K562 (cell line): Measurements from ENCODE around the gene TULP3. TPM values are rescaled to one million over a fixed set of nuclear protein-coding genes. Genes with fewer than 3 reads are reported as not detected.

Experiments used
- ATAC-seq: fragments of 200-7000 bp; cut with Tn5 transposase; 3 replicates; pipeline ENCODE4 v1.9.1; 2020; ENCODE audit warnings: moderate library complexity
- BruUV-seq: library from RNA; stranded (reverse); fragments of 400-500 nt; replicated peaks from 2 replicates; lab custom pipeline; 2021; lab: Mats Ljungman, UMichigan
- CTCF ChIA-PET: fragments of 300-600 bp; formaldehyde crosslinking; extraction: SDS; loops from one replicate; lab custom pipeline; 2021; ENCODE audit warnings: low intra/inter-chr PET ratio; lab: Yijun Ruan, JAX
- POLR2A ChIA-PET: fragments of 300-600, 350-650 bp; sonication (Branson Sonifier 250); formaldehyde crosslinking; extraction: SDS; loops from one replicate; lab custom pipeline; 2021; ENCODE audit warnings: antibody characterized with exemption, inconsistent platforms; lab: Yijun Ruan, JAX
- DNase-seq, 4 experiments: peaks; one replicate each; pipeline versions ENCODE4 v3.0.0 to v3.0.0-alpha.2; 2011 to 2018; ENCODE audit warnings: low spot score in 3 of 4, mixed read lengths in 3 of 4; ENCODE audit errors: extremely low read depth in 1 of 4
- FAIRE-seq: peaks from 2 replicates; lab custom pipeline; 2011; peaks lifted over from hg19 to GRCh38; lab: Jason Lieb, UNC
- H2AFZ ChIP-seq: 2 replicates; pipeline ENCODE4 v1.6.0; 2011; ENCODE audit warnings: low read depth, low read length, control low read depth, inconsistent platforms
- H3K27ac ChIP-seq: fragments of 200-600 bp; 3 replicates; pipeline ENCODE4 v1.8.0; 2011; ENCODE audit warnings: low read depth, mild to moderate bottlenecking, control low read depth, inconsistent platforms, low read length, moderate library complexity, mixed read lengths; ENCODE audit errors: extremely low read depth
- H3K27me3 ChIP-seq, 2 experiments: fragments of 300-600 bp in 1 of 2; 2 replicates in 1 of 2; 3 replicates in 1 of 2; pipeline versions ENCODE4 v1.6.0 to v1.8.0; 2011; ENCODE audit warnings: inconsistent platforms in 2 of 2, low read length in 2 of 2, mild to moderate bottlenecking in 1 of 2, mixed read lengths in 1 of 2, moderate library complexity in 1 of 2; ENCODE audit not compliant: control insufficient read depth in 2 of 2, insufficient read depth in 2 of 2
- H3K36me3 ChIP-seq: fragments of 300-600 bp; 3 replicates; pipeline ENCODE4 v1.8.0; 2011; ENCODE audit warnings: mild to moderate bottlenecking, low read length, inconsistent platforms; ENCODE audit not compliant: control insufficient read depth, insufficient read depth
- H3K4me1 ChIP-seq, 2 experiments: fragments of 200-600 bp in 1 of 2; replicated peaks in 1 of 2; 2 replicates in 1 of 2; 3 replicates in 1 of 2; pipeline versions ENCODE4 v1.5.1 to v1.8.0; 2011; ENCODE audit warnings: inconsistent platforms in 2 of 2, low read length in 2 of 2, mild to moderate bottlenecking in 1 of 2, mixed read lengths in 1 of 2, moderate library complexity in 1 of 2; ENCODE audit not compliant: control insufficient read depth in 2 of 2, insufficient read depth in 2 of 2
- H3K4me2 ChIP-seq: 2 replicates; pipeline ENCODE4 v1.6.1; 2011; ENCODE audit warnings: low read length, control low read depth, inconsistent platforms, mixed read lengths; ENCODE audit not compliant: insufficient read depth
- H3K4me3 ChIP-seq: fragments of 200-600 bp; sonication (generic), shearing (Covaris generic); 2 replicates; pipeline ENCODE4 v1.5.1; 2016; ENCODE audit warnings: control low read depth, inconsistent platforms
- H3K79me2 ChIP-seq: fragments of 200-600 bp; 3 replicates; pipeline ENCODE4 v1.8.0; 2011; ENCODE audit warnings: low read length, inconsistent platforms; ENCODE audit not compliant: control insufficient read depth, insufficient read depth
- H3K9ac ChIP-seq, 2 experiments: 2 replicates each; pipeline versions ENCODE4 v1.6.0 to v1.6.1; 2011; ENCODE audit warnings: low read depth in 2 of 2, low read length in 2 of 2, control low read depth in 1 of 2, inconsistent platforms in 1 of 2, mild to moderate bottlenecking in 1 of 2, mixed read lengths in 1 of 2; ENCODE audit not compliant: insufficient read depth in 1 of 2
- H3K9me1 ChIP-seq: one replicate; pipeline ENCODE4 v1.6.0; 2011; ENCODE audit warnings: inconsistent platforms, mild to moderate bottlenecking, low read length, moderate library complexity; ENCODE audit not compliant: control insufficient read depth, insufficient read depth
- H3K9me3 ChIP-seq: replicated peaks from 2 replicates; pipeline ENCODE4 v1.5.1; 2011; ENCODE audit warnings: low read depth, low read length, inconsistent platforms; ENCODE audit not compliant: control insufficient read depth, insufficient read depth
- H4K20me1 ChIP-seq: replicated peaks from 2 replicates; pipeline ENCODE4 v1.6.1; 2011; ENCODE audit warnings: low read length, inconsistent platforms, mixed read lengths; ENCODE audit not compliant: control insufficient read depth, insufficient read depth
- GTF2A2 ChIP-seq: IDR thresholded peaks from 2 replicates; pipeline ENCODE4 v1.6.1; 2016; ENCODE audit warnings: mild to moderate bottlenecking, missing genetic modification characterization, missing compliant biosample characterization
- HDAC1 ChIP-seq, 2 experiments: fragments of 450-650 bp; IDR thresholded peaks; 2 replicates each; pipeline ENCODE4 v1.6.1; 2016 to 2017; ENCODE audit warnings: inconsistent platforms in 1 of 2, mild to moderate bottlenecking in 1 of 2, moderate library complexity in 1 of 2
- JUND ChIP-seq, 2 experiments: IDR thresholded peaks; 2 replicates in 1 of 2; 3 replicates in 1 of 2; pipeline ENCODE4 v1.6.1; 2011; ENCODE audit warnings: borderline replicate concordance in 2 of 2, low read depth in 2 of 2, low read length in 2 of 2, improper control_type of control experiment in 1 of 2, missing biosample characterization in 1 of 2, missing genetic modification characterization in 1 of 2, missing genetic modification reagents in 1 of 2
- KDM1A ChIP-seq, 2 experiments: fragments of 450-650 bp; IDR thresholded peaks; 2 replicates each; pipeline ENCODE4 v1.6.1; 2016; ENCODE audit warnings: mild to moderate bottlenecking in 2 of 2
- RB1 ChIP-seq: fragments of 450-650 bp; IDR thresholded peaks from 2 replicates; pipeline ENCODE4 v1.6.1; 2017; ENCODE audit warnings: low read depth, mild to moderate bottlenecking
- SP1 ChIP-seq: sonication (generic); formaldehyde crosslinking; IDR thresholded peaks from 2 replicates; pipeline ENCODE4 v1.8.1; 2022; ENCODE audit warnings: mild to moderate bottlenecking, missing genetic modification reagents
- ZNF212 ChIP-seq: fragments of 450-650 bp; formaldehyde crosslinking; IDR thresholded peaks from 2 replicates; pipeline ENCODE4 v1.4.0; 2020; ENCODE audit warnings: mild to moderate bottlenecking
- ZNF23 ChIP-seq: fragments of 250-450 bp; sonication (Bioruptor Pico); IDR thresholded peaks from 2 replicates; pipeline ENCODE4 v1.4.0; 2020; ENCODE audit warnings: mild to moderate bottlenecking
- ZNF239 ChIP-seq: fragments of 250-450 bp; sonication (Bioruptor Pico); IDR thresholded peaks from 2 replicates; pipeline ENCODE4 v1.4.0; 2020; ENCODE audit warnings: mild to moderate bottlenecking
- WGBS: fragments of 100-300 bp; shearing (Covaris generic); methylation state at CpG from one replicate; pipeline ENCODE4 v1.1.6; 2016; ENCODE audit warnings: low coverage, mixed read lengths; ENCODE audit not compliant: insufficient coverage; ENCODE audit errors: missing lambda C conversion rate; 5-methylcytosine and 5-hydroxymethylcytosine counted together
- in situ Hi-C: fragments of 300-500 bp; cut with MboI; formaldehyde crosslinking; loops from 4 replicates; pipeline ENCODE4 v1.15.0; 2018; ENCODE audit warnings: inconsistent platforms, mixed read lengths
- intact Hi-C: fragments of 100-400 bp; cut with micrococcal nuclease; formaldehyde crosslinking; loops from 2 replicates; pipeline ENCODE4 v1.14.2; 2022
- polyA plus RNA-seq, 8 experiments: library from polyadenylated mRNA; depleted of rRNA in 4 of 8; stranded (reverse) in 5 of 8; unstranded in 3 of 8; fragments of >200 nt; fragmentation: Nextera tagmentation in 2 of 8; fragmentation: Illumina TruSeq in 1 of 8; extraction: Ambion mirVana in 2 of 8; extraction: Trizol in 1 of 8; gene quantifications; 2 replicates each; pipeline versions ENCODE4 v1.2.1 to v1.2.3, GENCODE V29; 2011 to 2014; ENCODE audit warnings: inconsistent platforms in 1 of 8, missing spikeins in 1 of 8
- total RNA-seq, 7 experiments: library from RNA; depleted of rRNA in 6 of 7; stranded (reverse); fragments of >200 nt in 6 of 7; fragmentation: Illumina TruSeq in 2 of 7; extraction: Trizol in 2 of 7; gene quantifications; 2 replicates each; pipeline versions ENCODE4 v1.2.1 to v1.2.3, GENCODE V29; 2011 to 2021; ENCODE audit warnings: low replicate concordance in 1 of 7
- TF ChIP-seq, protein P1 (sequence below), 2 experiments: fragments of 250-450 bp in 1 of 2; fragments of 450-650 bp in 1 of 2; sonication (Bioruptor Pico) in 1 of 2; IDR thresholded peaks; 2 replicates each; pipeline versions ENCODE4 v1.6.1 to v1.8.0; 2016 to 2021; ENCODE audit warnings: mild to moderate bottlenecking in 2 of 2, moderate library complexity in 2 of 2, missing compliant biosample characterization in 1 of 2, missing genetic modification characterization in 1 of 2
- TF ChIP-seq, protein P2 (sequence below), 2 experiments: IDR thresholded peaks; 2 replicates each; pipeline ENCODE4 v1.6.1; 2011; ENCODE audit warnings: borderline replicate concordance in 1 of 2, control low read depth in 1 of 2, low read depth in 1 of 2, low read length in 1 of 2, mild to moderate bottlenecking in 1 of 2, mixed read lengths in 1 of 2, moderate library complexity in 1 of 2; ENCODE audit not compliant: insufficient read depth in 1 of 2, insufficient read length in 1 of 2, poor library complexity in 1 of 2, severe bottlenecking in 1 of 2; ENCODE audit errors: extremely low read depth in 1 of 2
- TF ChIP-seq, protein P3 (sequence below): fragments of 250-450 bp; sonication (Bioruptor Pico); IDR thresholded peaks from 2 replicates; pipeline ENCODE4 v1.5.0; 2022; ENCODE audit warnings: mild to moderate bottlenecking
- TF ChIP-seq, protein P4 (sequence below): fragments of 450-650 bp; IDR thresholded peaks from 2 replicates; pipeline ENCODE4 v1.6.1; 2016; ENCODE audit warnings: borderline replicate concordance

TULP3 gene
- total and polyA plus RNA-seq, 9 of the 15 experiments (the other 6 are each of a cell fraction or from before 2014, with no cell fraction given): 3.6 to 13.3 (median 7.3) TPM

DNA sequence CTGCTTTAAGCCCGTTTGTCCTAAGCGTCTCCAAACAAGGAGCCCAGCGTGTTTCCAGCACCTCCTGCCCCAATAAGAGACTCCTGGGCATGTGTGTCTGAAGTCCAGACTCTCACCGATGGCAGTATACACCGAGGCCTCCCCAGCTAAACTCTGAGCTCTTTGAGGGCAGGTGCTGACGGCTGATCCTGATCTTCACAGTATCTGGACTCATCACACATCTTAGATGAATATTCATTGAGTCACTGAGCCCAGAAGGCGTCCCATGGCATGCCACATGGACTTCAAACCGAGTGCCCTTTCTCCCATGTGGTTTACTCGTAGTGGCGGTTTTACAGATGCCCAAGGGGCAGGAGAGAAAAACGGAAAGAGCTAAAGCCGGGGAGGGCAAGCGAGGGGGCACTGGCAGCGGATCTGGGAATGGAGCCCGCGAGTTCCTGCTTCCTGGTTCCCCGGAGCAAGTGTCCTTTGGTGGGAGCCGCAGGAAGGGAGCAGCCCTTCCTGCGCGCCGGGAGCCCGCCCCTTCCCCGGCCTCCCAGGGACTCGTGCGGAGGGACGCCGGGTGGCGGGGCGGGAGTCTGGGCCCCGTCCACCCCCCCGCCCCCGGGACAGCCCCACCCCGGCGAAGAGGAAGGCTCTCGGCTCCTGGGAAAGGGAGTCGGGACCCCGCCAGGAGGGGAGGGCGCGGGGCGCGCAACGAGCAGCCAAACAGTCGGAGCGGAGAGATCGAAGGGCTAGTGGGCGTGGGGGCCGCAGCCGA is 67.9 kb downstream of the TULP3 start:
- CTCF ChIA-PET: no interaction called here
- TF ChIP-seq ZNF23 (CRISPR knock-in tag) (no peak), ZNF212 (CRISPR knock-in tag) (no peak), SP1 (CRISPR knock-in tag) (no peak), ZNF239 (CRISPR knock-in tag) (no peak), RB1 (peak; percentile 40; the same call in 1 of the 2 replicates), GTF2A2 (tag) (no peak), JUND (IDR thresholded peaks at IDR 0.05; ENCODE audit: borderline replicate concordance, low read depth, low read length) (no peak), JUND (tag; IDR thresholded peaks at IDR 0.05; ENCODE audit: borderline replicate concordance, low read depth, low read length) (no peak), KDM1A (IDR thresholded peaks at IDR 0.05) (no peak), HDAC1 (IDR thresholded peaks at IDR 0.05) (peak in 1 of 2 experiments; percentile 64; a peak in 1 of 4 replicates)
- TF ChIP-seq, protein P1, sequence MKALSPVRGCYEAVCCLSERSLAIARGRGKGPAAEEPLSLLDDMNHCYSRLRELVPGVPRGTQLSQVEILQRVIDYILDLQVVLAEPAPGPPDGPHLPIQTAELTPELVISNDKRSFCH (CRISPR knock-in tag; IDR thresholded peaks at IDR 0.05): no peak
- TF ChIP-seq, protein P1 (tag; IDR thresholded peaks at IDR 0.05): no peak
- TF ChIP-seq, protein P2, sequence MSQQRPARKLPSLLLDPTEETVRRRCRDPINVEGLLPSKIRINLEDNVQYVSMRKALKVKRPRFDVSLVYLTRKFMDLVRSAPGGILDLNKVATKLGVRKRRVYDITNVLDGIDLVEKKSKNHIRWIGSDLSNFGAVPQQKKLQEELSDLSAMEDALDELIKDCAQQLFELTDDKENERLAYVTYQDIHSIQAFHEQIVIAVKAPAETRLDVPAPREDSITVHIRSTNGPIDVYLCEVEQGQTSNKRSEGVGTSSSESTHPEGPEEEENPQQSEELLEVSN (IDR thresholded peaks at IDR 0.05; ENCODE audit: borderline replicate concordance in 1 of 2, extremely low read depth in 1 of 2, insufficient read depth in 1 of 2, insufficient read length in 1 of 2, low read depth in 1 of 2, low read length in 1 of 2, poor library complexity in 1 of 2, severe bottlenecking in 1 of 2): peak in 1 of 2 experiments; percentile 45
- TF ChIP-seq, protein P3, sequence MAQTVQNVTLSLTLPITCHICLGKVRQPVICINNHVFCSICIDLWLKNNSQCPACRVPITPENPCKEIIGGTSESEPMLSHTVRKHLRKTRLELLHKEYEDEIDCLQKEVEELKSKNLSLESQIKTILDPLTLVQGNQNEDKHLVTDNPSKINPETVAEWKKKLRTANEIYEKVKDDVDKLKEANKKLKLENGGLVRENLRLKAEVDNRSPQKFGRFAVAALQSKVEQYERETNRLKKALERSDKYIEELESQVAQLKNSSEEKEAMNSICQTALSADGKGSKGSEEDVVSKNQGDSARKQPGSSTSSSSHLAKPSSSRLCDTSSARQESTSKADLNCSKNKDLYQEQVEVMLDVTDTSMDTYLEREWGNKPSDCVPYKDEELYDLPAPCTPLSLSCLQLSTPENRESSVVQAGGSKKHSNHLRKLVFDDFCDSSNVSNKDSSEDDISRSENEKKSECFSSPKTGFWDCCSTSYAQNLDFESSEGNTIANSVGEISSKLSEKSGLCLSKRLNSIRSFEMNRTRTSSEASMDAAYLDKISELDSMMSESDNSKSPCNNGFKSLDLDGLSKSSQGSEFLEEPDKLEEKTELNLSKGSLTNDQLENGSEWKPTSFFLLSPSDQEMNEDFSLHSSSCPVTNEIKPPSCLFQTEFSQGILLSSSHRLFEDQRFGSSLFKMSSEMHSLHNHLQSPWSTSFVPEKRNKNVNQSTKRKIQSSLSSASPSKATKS: no peak
- TF ChIP-seq, protein P4, sequence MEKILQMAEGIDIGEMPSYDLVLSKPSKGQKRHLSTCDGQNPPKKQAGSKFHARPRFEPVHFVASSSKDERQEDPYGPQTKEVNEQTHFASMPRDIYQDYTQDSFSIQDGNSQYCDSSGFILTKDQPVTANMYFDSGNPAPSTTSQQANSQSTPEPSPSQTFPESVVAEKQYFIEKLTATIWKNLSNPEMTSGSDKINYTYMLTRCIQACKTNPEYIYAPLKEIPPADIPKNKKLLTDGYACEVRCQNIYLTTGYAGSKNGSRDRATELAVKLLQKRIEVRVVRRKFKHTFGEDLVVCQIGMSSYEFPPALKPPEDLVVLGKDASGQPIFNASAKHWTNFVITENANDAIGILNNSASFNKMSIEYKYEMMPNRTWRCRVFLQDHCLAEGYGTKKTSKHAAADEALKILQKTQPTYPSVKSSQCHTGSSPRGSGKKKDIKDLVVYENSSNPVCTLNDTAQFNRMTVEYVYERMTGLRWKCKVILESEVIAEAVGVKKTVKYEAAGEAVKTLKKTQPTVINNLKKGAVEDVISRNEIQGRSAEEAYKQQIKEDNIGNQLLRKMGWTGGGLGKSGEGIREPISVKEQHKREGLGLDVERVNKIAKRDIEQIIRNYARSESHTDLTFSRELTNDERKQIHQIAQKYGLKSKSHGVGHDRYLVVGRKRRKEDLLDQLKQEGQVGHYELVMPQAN: peak; percentile 37; the same call in 1 of the 2 replicates

More for the DNA sequence above, 67.9 kb downstream of the TULP3 start:
- DNase-seq (peak; percentile 72 to 92 (median 90)), FAIRE-seq (peak; percentile 72), ATAC-seq (peak; percentile 67)
- Histone ChIP-seq H2AFZ (peak overlapping the region; percentile 84), H3K4me1 (peaks cover 24 to 32% of the 10 kb centered on the region in 2 experiments; a peak in 4 of 5 replicates), H3K79me2 (peaks cover 38% of the 10 kb centered on the region), H3K9me3 (no peaks in the 10 kb centered on the region), H3K27me3 (no peaks in the 10 kb centered on the region), H3K36me3 (no peaks in the 10 kb centered on the region; the same call in 1 of the 3 replicates), H3K27ac (peak overlapping the region; percentile 55), H4K20me1 (no peaks in the 10 kb centered on the region; the same call in 1 of the 2 replicates), H3K4me3 (peak overlapping the region; percentile 65), H3K9ac (peak overlapping the region; percentile 50 to 65), H3K4me2 (peak overlapping the region; percentile 82), H3K9me1 (peaks cover 3% of the 10 kb centered on the region)
- in situ Hi-C loops: no loop called here
- WGBS: 2% methylated on average over 24 of the region's 48 CpGs
- POLR2A ChIA-PET: interaction anchor here (0.6 kb wide), 1 partner anchor 10 kb away, joined by 3 read pairs; no protein-coding TSS in a partner anchor
- BruUV-seq: TSS peak; percentile 73
- intact Hi-C loops: no loop called here
